ENCODE results near the gene NHSL1.

The NHSL1 gene

DNA sequence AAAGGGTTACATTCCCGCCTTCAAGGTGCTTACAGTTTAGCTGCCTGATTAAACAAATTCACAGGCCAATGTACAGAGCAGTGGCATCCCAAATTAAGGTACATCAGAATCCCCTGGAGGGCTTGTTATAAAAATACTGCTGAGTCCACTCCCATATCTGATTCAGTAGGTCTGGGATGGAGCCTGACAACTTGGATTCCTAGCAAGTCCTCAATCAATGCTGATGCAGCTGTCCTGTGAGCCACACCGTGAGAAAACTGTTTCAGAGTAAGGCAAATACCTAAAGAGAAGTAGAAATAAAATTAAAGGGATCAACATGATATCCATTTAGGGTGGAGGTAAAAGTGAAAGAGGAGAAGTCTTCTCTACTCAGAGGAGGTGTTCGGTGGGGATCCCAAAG is 16.5 kb downstream of the NHSL1 start:
- no peaks in the 10 kb centered on the region for H3K27me3 ChIP-seq (replicated peaks; ENCODE audit: control insufficient read depth, insufficient read depth, low read length)
- no peak for DNase-seq (ENCODE audit: extremely low read depth, insufficient read length)
- H3K36me3 ChIP-seq (ENCODE audit: control insufficient read depth, insufficient read depth, low read length) = no peaks in the 10 kb centered on the region
- TF ChIP-seq, protein P1, sequence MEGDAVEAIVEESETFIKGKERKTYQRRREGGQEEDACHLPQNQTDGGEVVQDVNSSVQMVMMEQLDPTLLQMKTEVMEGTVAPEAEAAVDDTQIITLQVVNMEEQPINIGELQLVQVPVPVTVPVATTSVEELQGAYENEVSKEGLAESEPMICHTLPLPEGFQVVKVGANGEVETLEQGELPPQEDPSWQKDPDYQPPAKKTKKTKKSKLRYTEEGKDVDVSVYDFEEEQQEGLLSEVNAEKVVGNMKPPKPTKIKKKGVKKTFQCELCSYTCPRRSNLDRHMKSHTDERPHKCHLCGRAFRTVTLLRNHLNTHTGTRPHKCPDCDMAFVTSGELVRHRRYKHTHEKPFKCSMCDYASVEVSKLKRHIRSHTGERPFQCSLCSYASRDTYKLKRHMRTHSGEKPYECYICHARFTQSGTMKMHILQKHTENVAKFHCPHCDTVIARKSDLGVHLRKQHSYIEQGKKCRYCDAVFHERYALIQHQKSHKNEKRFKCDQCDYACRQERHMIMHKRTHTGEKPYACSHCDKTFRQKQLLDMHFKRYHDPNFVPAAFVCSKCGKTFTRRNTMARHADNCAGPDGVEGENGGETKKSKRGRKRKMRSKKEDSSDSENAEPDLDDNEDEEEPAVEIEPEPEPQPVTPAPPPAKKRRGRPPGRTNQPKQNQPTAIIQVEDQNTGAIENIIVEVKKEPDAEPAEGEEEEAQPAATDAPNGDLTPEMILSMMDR (IDR thresholded peaks at IDR 0.05; ENCODE audit: insufficient read depth, low read length, poor library complexity, severe bottlenecking) = no peak
- no peak overlapping the region for H3K4me3 ChIP-seq (replicated peaks; ENCODE audit: low read depth, low read length)

DNA sequence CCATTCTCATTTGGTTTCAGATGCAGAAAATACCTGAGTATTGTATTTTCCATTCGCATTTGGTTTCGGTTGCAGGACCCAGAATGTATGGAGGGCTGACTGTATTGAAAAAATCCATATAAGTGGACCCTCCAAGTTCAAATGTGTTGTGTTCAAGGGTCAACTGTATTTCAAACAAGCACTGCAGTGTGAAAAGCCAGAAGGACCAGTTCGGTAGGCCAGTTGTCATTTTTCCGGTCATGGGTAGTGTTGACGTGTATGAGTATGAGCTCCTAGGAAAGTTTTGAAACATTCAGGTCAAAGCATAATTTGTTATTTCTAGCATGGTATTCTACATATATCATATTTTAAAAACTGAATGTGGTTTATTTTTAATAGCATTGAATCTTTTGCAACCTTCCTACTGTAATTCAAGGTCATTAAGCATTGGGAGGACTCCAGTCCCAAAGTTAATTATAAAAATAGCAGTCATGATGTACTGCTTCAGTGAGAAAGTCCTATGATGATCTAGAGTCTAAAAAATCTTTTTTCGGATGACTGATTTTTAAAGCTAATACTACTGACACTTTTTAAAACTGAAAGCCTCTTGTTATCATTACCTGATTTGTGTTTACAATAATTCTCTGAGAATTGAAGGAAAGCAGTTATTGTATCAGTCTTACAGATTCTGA is 18.9 kb downstream of the NHSL1 start:
- H3K36me3 ChIP-seq (ENCODE audit: control insufficient read depth, insufficient read depth, low read length) = no peaks in the 10 kb centered on the region
- TF ChIP-seq, protein P1 (IDR thresholded peaks at IDR 0.05; ENCODE audit: insufficient read depth, low read length, poor library complexity, severe bottlenecking) = no peak
- no peak for DNase-seq (ENCODE audit: extremely low read depth, insufficient read length)
- H3K27me3 ChIP-seq (replicated peaks; ENCODE audit: control insufficient read depth, insufficient read depth, low read length) = no peaks in the 10 kb centered on the region
- no peak overlapping the region for H3K4me3 ChIP-seq (replicated peaks; ENCODE audit: low read depth, low read length)

DNA sequence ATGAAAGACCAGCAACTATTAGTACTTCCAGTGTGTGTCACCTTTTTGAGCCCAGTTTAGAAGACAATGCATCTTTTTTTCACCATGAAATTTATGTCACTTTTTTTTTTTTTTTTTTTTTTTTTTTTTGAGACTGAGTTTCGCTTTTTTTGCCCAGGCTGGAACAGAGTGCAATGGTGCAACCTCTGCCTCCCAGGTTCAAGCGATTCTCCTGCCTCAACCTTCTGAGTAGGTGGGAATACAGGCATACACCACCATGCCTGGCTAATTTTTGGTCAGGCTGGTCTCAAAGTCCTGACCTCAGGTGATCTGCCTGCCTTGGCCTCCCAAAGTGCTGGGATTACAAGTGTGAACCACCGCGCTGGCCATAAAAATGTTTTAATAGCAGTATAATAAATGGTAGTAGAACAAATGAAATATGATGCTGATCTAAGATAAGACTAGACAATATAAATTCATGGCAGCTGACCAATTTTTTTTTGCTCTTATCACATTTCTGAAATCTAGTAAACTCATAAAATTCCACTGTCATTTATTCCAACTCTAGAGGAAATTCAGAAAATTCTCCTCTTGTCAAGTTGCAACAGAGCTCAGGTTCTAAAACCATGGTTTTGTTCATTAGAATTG is 21.3 kb downstream of the NHSL1 start:
- TF ChIP-seq, protein P1 (IDR thresholded peaks at IDR 0.05; ENCODE audit: insufficient read depth, low read length, poor library complexity, severe bottlenecking) = no peak
- DNase-seq (ENCODE audit: extremely low read depth, insufficient read length) = no peak
- no peaks in the 10 kb centered on the region for H3K27me3 ChIP-seq (replicated peaks; ENCODE audit: control insufficient read depth, insufficient read depth, low read length)

DNA sequence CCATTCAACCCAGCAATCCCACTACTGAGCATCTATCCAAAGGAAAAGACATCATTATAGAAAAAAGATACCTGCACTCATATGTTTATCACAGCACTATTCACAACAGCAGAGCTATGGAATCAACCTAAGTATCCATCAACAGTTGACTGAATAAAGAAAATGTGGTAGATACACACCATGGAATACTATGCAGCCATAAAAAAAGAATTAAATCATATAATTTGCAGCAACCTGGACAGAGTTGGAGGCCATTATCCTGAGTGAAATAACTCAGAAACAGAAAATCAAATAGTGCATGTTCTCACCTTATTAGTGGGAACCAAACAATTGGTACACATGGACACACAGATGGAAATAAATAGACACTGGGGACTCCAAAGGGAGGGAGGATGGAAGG is 23.2 kb downstream of the NHSL1 start:
- Histone ChIP-seq H3K27me3 (replicated peaks; ENCODE audit: control insufficient read depth, insufficient read depth, low read length) (no peaks in the 10 kb centered on the region), H3K36me3 (ENCODE audit: control insufficient read depth, insufficient read depth, low read length) (no peaks in the 10 kb centered on the region), H3K4me3 (replicated peaks; ENCODE audit: low read depth, low read length) (no peak overlapping the region)
- DNase-seq (ENCODE audit: extremely low read depth, insufficient read length) = no peak
- TF ChIP-seq, protein P1 (IDR thresholded peaks at IDR 0.05; ENCODE audit: insufficient read depth, low read length, poor library complexity, severe bottlenecking) = no peak

More for the DNA sequence above, 21.3 kb downstream of the NHSL1 start:
- Histone ChIP-seq H3K4me3 (replicated peaks; ENCODE audit: low read depth, low read length) (no peak overlapping the region), H3K36me3 (ENCODE audit: control insufficient read depth, insufficient read depth, low read length) (no peaks in the 10 kb centered on the region)

DNA sequence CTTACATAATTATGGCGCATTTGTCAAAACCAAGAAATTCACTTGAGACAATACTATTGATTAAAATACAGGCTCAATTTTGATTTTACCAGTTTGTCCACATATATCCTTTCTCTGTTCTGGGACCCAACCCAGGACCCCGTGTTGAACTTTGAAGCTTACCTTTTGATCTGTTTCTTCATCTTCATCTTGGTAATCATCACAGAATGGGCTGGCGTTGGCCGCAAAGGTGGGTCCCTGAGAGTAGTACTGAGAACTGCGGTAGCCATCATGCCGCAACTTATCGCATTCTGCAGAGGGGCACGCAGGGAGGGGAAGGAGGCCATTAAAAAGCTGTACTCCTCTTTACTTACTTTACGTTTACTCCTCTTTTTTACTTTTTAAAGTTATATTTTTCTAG is 26.1 kb downstream of the NHSL1 start:
- no peak for DNase-seq (ENCODE audit: extremely low read depth, insufficient read length)
- no peak overlapping the region for H3K4me3 ChIP-seq (replicated peaks; ENCODE audit: low read depth, low read length)
- H3K27me3 ChIP-seq (replicated peaks; ENCODE audit: control insufficient read depth, insufficient read depth, low read length) = no peaks in the 10 kb centered on the region
- H3K36me3 ChIP-seq (ENCODE audit: control insufficient read depth, insufficient read depth, low read length) = no peaks in the 10 kb centered on the region
- TF ChIP-seq, protein P1 (IDR thresholded peaks at IDR 0.05; ENCODE audit: insufficient read depth, low read length, poor library complexity, severe bottlenecking) = no peak
